ENCODE data around the gene DYSF. TPM values are rescaled to one million over a fixed set of nuclear protein-coding genes. Genes with fewer than 3 reads are reported as not detected.

Gene DYSF
- polyA plus RNA-seq, 1 of the 3 experiments (the other 2 are of a cell fraction) = 0.10 TPM

DNA sequence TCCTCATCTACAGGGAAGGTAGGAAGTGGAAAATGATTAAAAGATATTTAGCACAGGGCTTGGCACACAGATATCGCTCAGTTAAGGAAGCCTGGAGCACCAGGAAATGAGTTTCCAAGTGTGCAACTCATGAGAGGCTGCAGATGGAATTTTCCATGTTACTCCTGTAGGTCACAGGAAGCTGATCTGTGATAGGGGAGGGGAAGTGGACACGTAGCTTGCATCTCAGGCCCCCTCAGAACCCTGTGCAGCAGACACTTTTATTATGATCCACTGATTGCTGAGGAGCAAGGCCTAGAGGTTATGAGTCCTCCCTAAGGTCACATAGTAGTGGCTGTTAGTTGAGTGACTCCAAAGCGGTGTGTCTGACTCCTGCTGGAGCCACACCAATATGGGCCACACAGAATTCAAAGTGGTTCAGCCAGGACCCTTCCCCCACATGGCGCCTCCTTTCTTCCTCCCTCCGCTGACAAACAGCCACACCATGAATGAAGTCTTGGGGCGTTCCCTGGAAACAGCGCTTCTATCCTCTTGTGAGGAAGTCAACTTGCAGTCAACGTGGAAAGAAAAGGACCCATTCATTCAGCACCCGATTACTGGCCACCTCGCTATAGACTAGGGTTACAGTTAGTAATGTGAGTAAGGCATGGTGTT, 21.5 kb downstream of the DYSF start:
- WGBS (ENCODE audit: low lambda C conversion rate) = 71% methylated on average over 9 of the region's 10 CpGs

DNA sequence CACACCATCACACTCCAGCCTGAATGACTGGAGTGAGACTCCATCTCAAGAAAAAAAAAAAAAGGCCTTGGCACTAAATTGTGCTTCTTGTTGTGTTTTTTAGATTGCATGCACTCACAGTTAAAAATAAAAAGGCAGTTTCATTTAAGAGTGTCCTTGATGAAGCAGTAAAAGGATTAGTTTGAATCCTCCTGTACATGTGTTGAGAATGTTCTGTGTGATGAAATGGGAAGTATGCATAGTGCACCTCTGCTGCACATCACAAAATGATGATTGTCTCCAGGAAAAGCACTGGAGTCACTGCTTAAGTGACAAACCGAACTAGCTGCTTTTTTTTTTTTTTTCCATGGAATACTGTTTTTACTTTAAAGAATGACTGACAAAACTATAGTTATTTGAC, 23.1 kb downstream of the DYSF start:
- Histone ChIP-seq H3K4me2 (no peak overlapping the region), H3K4me3 (ENCODE audit: low read depth in 2 of 2, low read length in 1 of 2) (no peak overlapping the region), H2AFZ (ENCODE audit: low read depth) (no peak overlapping the region), H3K9me2 (no peaks in the 10 kb centered on the region), H4K20me1 (ENCODE audit: insufficient read depth) (no peaks in the 10 kb centered on the region), H3K9me3 (no peaks in the 10 kb centered on the region), H3K27me3 (ENCODE audit: insufficient read depth) (0 out of 2 replicates have a peak, but pooled peaks cover 6% of the 10 kb centered on the region), H3K4me1 (ENCODE audit: control insufficient read depth in 1 of 2, insufficient read depth in 2 of 2, low read depth in 1 of 2, low read length in 1 of 2) (peaks cover 0 to 2% of the 10 kb centered on the region in 2 experiments; a peak in 1 of 4 replicates), H3K27ac (ENCODE audit: low read depth in 2 of 2, low read length in 1 of 2) (no peak overlapping the region), H3K79me2 (ENCODE audit: insufficient read depth) (no peaks in the 10 kb centered on the region), H3F3A (replicated peaks; ENCODE audit: insufficient read depth) (no peaks in the 10 kb centered on the region), H3K9ac (no peak overlapping the region), H3K36me3 (replicated peaks in 1 of 2; ENCODE audit: control insufficient read depth in 1 of 2, insufficient read depth in 2 of 2, low read length in 1 of 2) (no peaks in the 10 kb centered on the region)
- ChIA-PET POLR2A (no interaction called here), CTCF (interaction anchor here (1.3 to 2.5 kb wide), 3 partner anchors 16 to 46 kb away, joined by 3 to 9 read pairs (median 4); no protein-coding TSS in a partner anchor)
- 10% methylated on average over 1 of the region's 1 CpG for whole genome bisulfite sequencing (ENCODE audit: low lambda C conversion rate)
- DNase-seq = no peak
- TF ChIP-seq, protein P1, sequence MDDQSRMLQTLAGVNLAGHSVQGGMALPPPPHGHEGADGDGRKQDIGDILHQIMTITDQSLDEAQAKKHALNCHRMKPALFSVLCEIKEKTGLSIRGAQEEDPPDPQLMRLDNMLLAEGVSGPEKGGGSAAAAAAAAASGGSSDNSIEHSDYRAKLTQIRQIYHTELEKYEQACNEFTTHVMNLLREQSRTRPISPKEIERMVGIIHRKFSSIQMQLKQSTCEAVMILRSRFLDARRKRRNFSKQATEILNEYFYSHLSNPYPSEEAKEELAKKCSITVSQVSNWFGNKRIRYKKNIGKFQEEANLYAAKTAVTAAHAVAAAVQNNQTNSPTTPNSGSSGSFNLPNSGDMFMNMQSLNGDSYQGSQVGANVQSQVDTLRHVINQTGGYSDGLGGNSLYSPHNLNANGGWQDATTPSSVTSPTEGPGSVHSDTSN (IDR thresholded peaks at IDR 0.05) = no peak
- TF ChIP-seq JUND (IDR thresholded peaks at IDR 0.05) (no peak), CHD2 (IDR thresholded peaks at IDR 0.05; ENCODE audit: low read length, partially characterized antibody) (no peak), MEF2A (IDR thresholded peaks at IDR 0.05; ENCODE audit: borderline replicate concordance, low read depth) (no peak), NFIC (IDR thresholded peaks at IDR 0.05; ENCODE audit: borderline replicate concordance) (no peak), NRF1 (IDR thresholded peaks at IDR 0.05; ENCODE audit: low read depth, low read length) (no peak), RAD21 (IDR thresholded peaks at IDR 0.05; ENCODE audit: low read length) (no peak), FOXJ3 (CRISPR knock-in tag; IDR thresholded peaks at IDR 0.05) (no peak), GATA2 (CRISPR knock-in tag; IDR thresholded peaks at IDR 0.05) (no peak), EZH2phosphoT487 (IDR thresholded peaks at IDR 0.05; ENCODE audit: borderline replicate concordance, low read depth) (no peak)
- TF ChIP-seq, protein P2, sequence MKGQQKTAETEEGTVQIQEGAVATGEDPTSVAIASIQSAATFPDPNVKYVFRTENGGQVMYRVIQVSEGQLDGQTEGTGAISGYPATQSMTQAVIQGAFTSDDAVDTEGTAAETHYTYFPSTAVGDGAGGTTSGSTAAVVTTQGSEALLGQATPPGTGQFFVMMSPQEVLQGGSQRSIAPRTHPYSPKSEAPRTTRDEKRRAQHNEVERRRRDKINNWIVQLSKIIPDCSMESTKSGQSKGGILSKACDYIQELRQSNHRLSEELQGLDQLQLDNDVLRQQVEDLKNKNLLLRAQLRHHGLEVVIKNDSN (IDR thresholded peaks at IDR 0.05; ENCODE audit: borderline replicate concordance, low read depth) = no peak
- TF ChIP-seq, protein P3, sequence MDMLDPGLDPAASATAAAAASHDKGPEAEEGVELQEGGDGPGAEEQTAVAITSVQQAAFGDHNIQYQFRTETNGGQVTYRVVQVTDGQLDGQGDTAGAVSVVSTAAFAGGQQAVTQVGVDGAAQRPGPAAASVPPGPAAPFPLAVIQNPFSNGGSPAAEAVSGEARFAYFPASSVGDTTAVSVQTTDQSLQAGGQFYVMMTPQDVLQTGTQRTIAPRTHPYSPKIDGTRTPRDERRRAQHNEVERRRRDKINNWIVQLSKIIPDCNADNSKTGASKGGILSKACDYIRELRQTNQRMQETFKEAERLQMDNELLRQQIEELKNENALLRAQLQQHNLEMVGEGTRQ (IDR thresholded peaks at IDR 0.05; ENCODE audit: borderline replicate concordance, low read depth, low read length) = no peak

More for the DNA sequence above, 21.5 kb downstream of the DYSF start:
- no peak for DNase-seq
- ChIA-PET CTCF (interaction anchor here (1.0 to 2.4 kb wide), 3 partner anchors 12 to 176 kb away, joined by 3 to 8 read pairs (median 4); no protein-coding TSS in a partner anchor), POLR2A (no interaction called here)
- Histone ChIP-seq H3F3A (replicated peaks; ENCODE audit: insufficient read depth) (no peaks in the 10 kb centered on the region), H4K20me1 (ENCODE audit: insufficient read depth) (no peaks in the 10 kb centered on the region), H2AFZ (ENCODE audit: low read depth) (no peak overlapping the region), H3K79me2 (ENCODE audit: insufficient read depth) (no peaks in the 10 kb centered on the region), H3K9ac (no peak overlapping the region), H3K9me2 (no peaks in the 10 kb centered on the region), H3K4me3 (ENCODE audit: low read depth in 2 of 2, low read length in 1 of 2) (no peak overlapping the region), H3K27ac (ENCODE audit: low read depth in 2 of 2, low read length in 1 of 2) (no peak overlapping the region), H3K27me3 (ENCODE audit: insufficient read depth) (0 out of 2 replicates have a peak, but pooled peaks cover 6% of the 10 kb centered on the region), H3K4me1 (ENCODE audit: control insufficient read depth in 1 of 2, insufficient read depth in 2 of 2, low read depth in 1 of 2, low read length in 1 of 2) (peaks cover 0 to 6% of the 10 kb centered on the region in 2 experiments; a peak in 1 of 4 replicates), H3K9me3 (no peaks in the 10 kb centered on the region), H3K36me3 (replicated peaks in 1 of 2; ENCODE audit: control insufficient read depth in 1 of 2, insufficient read depth in 2 of 2, low read length in 1 of 2) (no peaks in the 10 kb centered on the region), H3K4me2 (no peak overlapping the region)
- no peak for TF ChIP-seq CHD2 (IDR thresholded peaks at IDR 0.05; ENCODE audit: low read length, partially characterized antibody)
- TF ChIP-seq, protein P4, sequence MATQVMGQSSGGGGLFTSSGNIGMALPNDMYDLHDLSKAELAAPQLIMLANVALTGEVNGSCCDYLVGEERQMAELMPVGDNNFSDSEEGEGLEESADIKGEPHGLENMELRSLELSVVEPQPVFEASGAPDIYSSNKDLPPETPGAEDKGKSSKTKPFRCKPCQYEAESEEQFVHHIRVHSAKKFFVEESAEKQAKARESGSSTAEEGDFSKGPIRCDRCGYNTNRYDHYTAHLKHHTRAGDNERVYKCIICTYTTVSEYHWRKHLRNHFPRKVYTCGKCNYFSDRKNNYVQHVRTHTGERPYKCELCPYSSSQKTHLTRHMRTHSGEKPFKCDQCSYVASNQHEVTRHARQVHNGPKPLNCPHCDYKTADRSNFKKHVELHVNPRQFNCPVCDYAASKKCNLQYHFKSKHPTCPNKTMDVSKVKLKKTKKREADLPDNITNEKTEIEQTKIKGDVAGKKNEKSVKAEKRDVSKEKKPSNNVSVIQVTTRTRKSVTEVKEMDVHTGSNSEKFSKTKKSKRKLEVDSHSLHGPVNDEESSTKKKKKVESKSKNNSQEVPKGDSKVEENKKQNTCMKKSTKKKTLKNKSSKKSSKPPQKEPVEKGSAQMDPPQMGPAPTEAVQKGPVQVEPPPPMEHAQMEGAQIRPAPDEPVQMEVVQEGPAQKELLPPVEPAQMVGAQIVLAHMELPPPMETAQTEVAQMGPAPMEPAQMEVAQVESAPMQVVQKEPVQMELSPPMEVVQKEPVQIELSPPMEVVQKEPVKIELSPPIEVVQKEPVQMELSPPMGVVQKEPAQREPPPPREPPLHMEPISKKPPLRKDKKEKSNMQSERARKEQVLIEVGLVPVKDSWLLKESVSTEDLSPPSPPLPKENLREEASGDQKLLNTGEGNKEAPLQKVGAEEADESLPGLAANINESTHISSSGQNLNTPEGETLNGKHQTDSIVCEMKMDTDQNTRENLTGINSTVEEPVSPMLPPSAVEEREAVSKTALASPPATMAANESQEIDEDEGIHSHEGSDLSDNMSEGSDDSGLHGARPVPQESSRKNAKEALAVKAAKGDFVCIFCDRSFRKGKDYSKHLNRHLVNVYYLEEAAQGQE (IDR thresholded peaks at IDR 0.05; ENCODE audit: low read depth, low read length) = no peak
- TF ChIP-seq, protein P5, sequence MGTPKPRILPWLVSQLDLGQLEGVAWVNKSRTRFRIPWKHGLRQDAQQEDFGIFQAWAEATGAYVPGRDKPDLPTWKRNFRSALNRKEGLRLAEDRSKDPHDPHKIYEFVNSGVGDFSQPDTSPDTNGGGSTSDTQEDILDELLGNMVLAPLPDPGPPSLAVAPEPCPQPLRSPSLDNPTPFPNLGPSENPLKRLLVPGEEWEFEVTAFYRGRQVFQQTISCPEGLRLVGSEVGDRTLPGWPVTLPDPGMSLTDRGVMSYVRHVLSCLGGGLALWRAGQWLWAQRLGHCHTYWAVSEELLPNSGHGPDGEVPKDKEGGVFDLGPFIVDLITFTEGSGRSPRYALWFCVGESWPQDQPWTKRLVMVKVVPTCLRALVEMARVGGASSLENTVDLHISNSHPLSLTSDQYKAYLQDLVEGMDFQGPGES (IDR thresholded peaks at IDR 0.05; ENCODE audit: low read depth, low read length) = no peak
